Bronchial smooth muscle cell (primary cell): Measurements from ENCODE around the gene NELL1. TPM values are rescaled to one million over a fixed set of nuclear protein-coding genes. Genes with fewer than 3 reads are reported as not detected.

Source experiments
- total RNA-seq: library from RNA; depleted of rRNA; stranded (reverse); fragments of >200 nt; gene quantifications from 2 replicates; pipeline ENCODE4 v1.2.1, GENCODE V29; 2014

NELL1 gene
- total RNA-seq = not detected in 2 replicates

GRCh38 chr11:20668844-20669819 is at the start of gene NELL1:
Gene NELL1 (plus strand): TSS chr11:20669586.

Other genes with a start within 250 kb of the NELL1 start
- not detected in 2 replicates for gene SLC6A5, start 70.0 kb upstream of the NELL1 start, total RNA-seq